ENCODE data around the gene POLD2.

The POLD2 gene

GRCh38 chr7:44101303-44101965, 21.9 kb downstream of the POLD2 start:
- no peak for DNase-seq

- DNase-seq, result no peak
Observed at GRCh38 chr7:44100458-44101302, 22.7 kb downstream of the POLD2 start.

- DNase-seq, result no peak
Observed at GRCh38 chr7:44099669-44100068, 23.7 kb downstream of the POLD2 start.

DNA sequence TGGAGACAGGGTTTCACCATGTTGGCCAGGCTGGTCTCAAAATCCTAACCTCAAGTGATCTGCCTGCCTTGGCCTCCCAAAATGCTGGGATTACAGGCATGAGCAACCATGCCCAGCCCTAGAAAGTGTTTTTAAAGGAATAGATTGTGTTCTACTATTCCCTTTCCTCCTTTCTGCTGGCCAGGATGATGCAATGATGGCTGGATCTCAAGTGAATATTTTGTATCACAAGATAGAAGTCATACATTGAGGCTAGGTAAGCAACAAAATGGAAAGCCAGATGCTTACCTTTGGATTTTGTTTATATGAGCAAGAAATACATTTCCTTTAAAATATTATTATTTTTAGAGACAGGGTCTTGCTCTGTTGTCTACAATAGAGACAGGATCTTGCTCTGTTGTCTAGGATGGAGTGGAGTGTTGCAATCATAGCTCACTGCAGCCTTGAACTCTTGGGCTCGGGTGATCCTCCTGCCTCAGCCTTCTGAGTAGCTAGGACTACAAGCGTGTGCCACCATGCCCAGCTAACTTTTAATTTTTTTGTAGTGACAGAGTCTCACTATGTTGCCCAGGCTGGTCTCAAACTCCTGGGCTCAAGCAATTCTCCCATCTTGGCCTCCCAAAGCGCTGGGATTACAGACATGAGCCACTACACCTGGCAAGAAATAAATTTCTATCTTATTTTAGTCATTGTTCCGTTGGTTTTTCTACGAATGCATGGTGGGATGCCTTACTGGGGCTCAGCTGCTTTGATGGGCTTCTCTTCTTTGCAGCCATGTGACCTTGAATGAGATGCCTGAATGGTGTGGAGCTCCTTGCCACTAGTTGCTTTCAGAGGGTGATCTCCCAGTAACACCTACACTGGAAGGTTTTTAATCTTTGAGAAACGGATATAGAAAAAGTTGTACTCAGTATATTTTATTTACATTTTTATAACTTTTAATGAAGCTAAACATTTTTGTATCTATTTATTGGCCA, 25.0 kb downstream of the POLD2 start:
- no peak for DNase-seq

GRCh38 chr7:44097064-44097932, 26.1 kb downstream of the POLD2 start:
- DNase-seq, result peak; percentile 65

- no peak for DNase-seq
Observed at GRCh38 chr7:44096326-44096881, 26.9 kb downstream of the POLD2 start.

- DNase-seq, result no peak
Observed at GRCh38 chr7:44095781-44096180, 27.6 kb downstream of the POLD2 start.

- no peak for DNase-seq
Observed at GRCh38 chr7:44094883-44095592, 28.3 kb downstream of the POLD2 start.

GRCh38 chr7:44094365-44094764, 29.0 kb downstream of the POLD2 start:
- no peak for DNase-seq

- no peak for DNase-seq
Observed at GRCh38 chr7:44093102-44093641, 30.2 kb downstream of the POLD2 start.

- no peak for DNase-seq
Observed at GRCh38 chr7:44087911-44088838, 35.2 kb downstream of the POLD2 start.

DNA sequence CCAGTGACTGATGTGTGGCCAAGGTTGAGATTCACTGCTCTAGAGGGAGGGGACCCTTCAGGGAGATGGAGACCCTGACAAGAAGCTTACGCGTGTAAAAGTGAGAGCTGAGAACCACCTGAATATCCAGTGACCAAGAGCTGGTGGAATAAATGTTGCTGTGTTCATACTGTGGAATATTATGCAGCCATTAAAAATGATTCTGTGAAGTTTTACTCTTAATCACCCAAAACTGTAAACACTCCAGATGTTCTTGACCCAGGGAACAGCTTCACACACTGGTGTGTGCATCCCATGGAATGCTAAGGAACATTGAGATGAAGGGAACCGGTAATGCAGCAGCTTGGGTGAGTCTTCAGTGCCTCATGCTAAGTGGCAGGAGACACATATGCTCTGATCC, 36.7 kb downstream of the POLD2 start:
- no peak for DNase-seq

GRCh38 chr7:44085546-44085945, 37.8 kb downstream of the POLD2 start:
- DNase-seq, result peak; percentile 39

GRCh38 chr7:44084701-44085100, 38.6 kb downstream of the POLD2 start:
- DNase-seq, result no peak

DNA sequence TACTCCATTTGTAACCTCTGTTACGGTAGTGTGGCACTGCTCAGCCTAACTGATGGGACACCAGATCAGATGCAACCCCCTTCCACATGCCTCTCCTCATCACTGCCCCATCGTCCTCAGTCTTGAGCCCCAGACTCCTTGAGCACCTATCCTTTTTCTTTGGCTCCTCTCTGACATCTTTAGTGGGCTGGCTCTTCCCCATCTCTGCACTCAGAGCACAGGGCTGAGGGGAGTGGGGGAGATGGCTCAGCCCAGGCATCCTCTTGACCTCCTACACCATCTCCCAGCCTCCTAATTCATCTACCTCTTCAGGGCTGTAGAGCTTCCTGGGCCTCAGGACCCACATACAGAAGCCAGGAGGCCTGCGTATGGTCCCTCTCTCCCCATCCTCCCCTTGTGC, 39.6 kb downstream of the POLD2 start:
- no peak for DNase-seq

- peak; percentile 100 for DNase-seq
Observed at GRCh38 chr7:44082541-44083207, 40.7 kb downstream of the POLD2 start.

DNA sequence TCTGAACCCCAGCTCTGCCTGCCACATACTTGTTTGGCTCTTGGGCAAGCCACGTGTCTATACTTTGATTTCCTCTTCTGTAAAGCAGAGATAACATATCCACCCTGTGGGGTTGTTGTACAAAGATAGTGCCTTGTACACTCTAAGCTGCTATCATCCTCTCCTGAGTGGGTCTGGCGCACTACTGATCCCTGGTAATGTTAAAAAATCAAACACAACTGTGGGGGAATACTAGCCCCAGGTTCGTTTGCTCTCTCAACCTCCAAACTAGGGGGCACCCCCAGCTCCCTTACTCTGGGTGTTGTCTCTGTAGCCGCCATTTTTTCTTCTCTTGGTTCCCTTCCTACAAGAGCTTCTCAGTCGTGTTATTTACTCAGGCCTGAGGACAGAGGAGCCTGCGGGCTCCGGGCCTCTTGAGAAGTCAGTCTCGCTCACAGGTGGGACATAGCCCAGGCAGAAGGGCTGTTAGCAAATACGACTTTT, 42.0 kb downstream of the POLD2 start:
- peak; percentile 95 for DNase-seq

GRCh38 chr7:44080686-44081265, 42.6 kb downstream of the POLD2 start:
- DNase-seq, result no peak

- no peak for DNase-seq
Observed at GRCh38 chr7:44080118-44080517, 43.2 kb downstream of the POLD2 start.

Measured in hematopoietic multipotent progenitor cell treated with erythropoietin and hydrocortisone succinate and interleukin-3 and kit ligand, for 4 days (in vitro differentiated cells).